Measurements from ENCODE around the gene RGS3.

The RGS3 gene

GRCh38 chr9:113532809-113533190 lies 69.3 kb downstream of the RGS3 start:
- DNase-seq (ENCODE audit: low read depth) = no peak
- no peak overlapping the region for H3K4me3 ChIP-seq (ENCODE audit: control insufficient read depth, low read depth, low read length)
- no peak for TF ChIP-seq CTCF (conservative IDR thresholded peaks at IDR 0.05; ENCODE audit: control insufficient read depth, insufficient read depth, low read depth, low read length)

- H3K4me3 ChIP-seq (ENCODE audit: control insufficient read depth, low read depth, low read length) = no peak overlapping the region
- no peak for DNase-seq (ENCODE audit: low read depth)
- TF ChIP-seq CTCF (conservative IDR thresholded peaks at IDR 0.05; ENCODE audit: control insufficient read depth, insufficient read depth, low read depth, low read length) = no peak
Observed at GRCh38 chr9:113533335-113534225, 70.1 kb downstream of the RGS3 start.

GRCh38 chr9:113535756-113536155 lies 72.2 kb downstream of the RGS3 start:
- no peak for DNase-seq (ENCODE audit: low read depth)
- TF ChIP-seq CTCF (conservative IDR thresholded peaks at IDR 0.05; ENCODE audit: control insufficient read depth, insufficient read depth, low read depth, low read length) = no peak
- H3K4me3 ChIP-seq (ENCODE audit: control insufficient read depth, low read depth, low read length) = no peak overlapping the region

GRCh38 chr9:113536166-113536482 lies 72.6 kb downstream of the RGS3 start:
- H3K4me3 ChIP-seq (ENCODE audit: control insufficient read depth, low read depth, low read length) = no peak overlapping the region
- TF ChIP-seq CTCF (conservative IDR thresholded peaks at IDR 0.05; ENCODE audit: control insufficient read depth, insufficient read depth, low read depth, low read length) = no peak
- DNase-seq (ENCODE audit: low read depth) = no peak

- no peak for TF ChIP-seq CTCF (conservative IDR thresholded peaks at IDR 0.05; ENCODE audit: control insufficient read depth, insufficient read depth, low read depth, low read length)
- peak; percentile 45 for DNase-seq (ENCODE audit: low read depth)
Observed at GRCh38 chr9:113536483-113537228, 73.1 kb downstream of the RGS3 start.

GRCh38 chr9:113537229-113537810 lies 73.8 kb downstream of the RGS3 start:
- DNase-seq (ENCODE audit: low read depth) = no peak
- TF ChIP-seq CTCF (conservative IDR thresholded peaks at IDR 0.05; ENCODE audit: control insufficient read depth, insufficient read depth, low read depth, low read length) = no peak
- H3K4me3 ChIP-seq (ENCODE audit: control insufficient read depth, low read depth, low read length) = no peak overlapping the region

More at GRCh38 chr9:113536483-113537228, 73.1 kb downstream of the RGS3 start:
- H3K4me3 ChIP-seq (ENCODE audit: control insufficient read depth, low read depth, low read length) = no peak overlapping the region
